NCI-H2171 (cell line): Measurements from ENCODE around the gene IGFLR1.

ENCODE experiments used
- DNase-seq: peaks from one replicate; lab custom pipeline; 2025; lab: John Stamatoyannopoulos, UW

IGFLR1 gene

DNA sequence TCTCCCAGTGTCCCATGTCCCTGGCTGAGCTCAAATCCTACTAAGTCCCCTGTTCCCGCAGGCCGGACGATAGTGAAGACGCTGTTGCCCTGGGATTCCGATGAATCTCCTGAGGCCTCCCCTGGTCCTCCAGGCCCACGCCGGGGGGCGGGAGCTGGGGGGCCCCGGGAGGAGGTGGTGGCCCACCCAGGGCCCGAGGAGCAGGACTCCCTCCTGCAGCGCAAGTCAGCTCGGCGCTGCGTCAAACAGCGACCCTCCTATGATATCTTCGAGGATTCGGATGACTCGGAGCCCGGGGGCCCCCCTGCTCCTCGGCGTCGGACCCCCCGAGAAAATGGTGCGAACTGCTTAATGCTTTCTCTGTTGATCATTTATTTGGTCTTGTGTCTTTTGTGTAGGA lies 18.6 kb downstream of the IGFLR1 start:
- no peak for DNase-seq

DNA sequence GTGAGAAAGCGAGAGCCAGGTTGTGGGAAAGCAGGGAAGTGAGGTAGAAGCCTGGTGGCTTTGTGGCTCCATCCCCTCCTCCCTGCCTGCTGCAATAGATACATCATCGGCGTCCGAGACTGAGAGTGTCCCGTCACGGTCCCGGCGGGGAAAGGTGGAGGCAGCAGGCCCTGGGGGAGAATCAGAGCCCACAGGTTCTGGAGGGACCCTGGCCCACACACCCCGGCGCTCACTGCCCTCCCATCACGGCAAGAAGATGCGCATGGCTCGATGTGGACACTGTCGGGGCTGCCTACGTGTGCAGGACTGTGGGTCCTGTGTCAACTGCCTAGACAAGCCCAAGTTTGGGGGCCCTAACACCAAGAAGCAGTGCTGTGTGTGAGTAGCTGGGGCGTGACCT lies 19.4 kb downstream of the IGFLR1 start:
- no peak for DNase-seq

DNA sequence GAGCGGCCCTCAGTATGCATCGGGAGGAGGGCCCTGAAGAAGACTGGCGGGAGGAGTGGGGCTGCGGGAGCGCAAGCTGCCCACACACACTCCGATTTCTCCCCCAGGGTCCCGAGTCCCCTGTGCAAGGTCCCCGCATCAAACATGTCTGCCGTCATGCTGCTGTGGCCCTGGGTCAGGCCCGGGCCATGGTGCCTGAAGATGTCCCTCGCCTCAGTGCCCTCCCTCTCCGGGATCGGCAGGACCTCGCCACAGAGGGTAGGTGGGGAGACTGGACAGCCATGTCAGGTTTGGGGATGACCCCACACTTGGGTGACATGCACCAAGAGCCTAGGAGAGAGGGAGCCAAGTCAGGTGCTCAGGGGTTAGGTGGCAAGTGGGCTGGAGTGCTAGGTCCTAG lies 19.8 kb downstream of the IGFLR1 start:
- no peak for DNase-seq

DNA sequence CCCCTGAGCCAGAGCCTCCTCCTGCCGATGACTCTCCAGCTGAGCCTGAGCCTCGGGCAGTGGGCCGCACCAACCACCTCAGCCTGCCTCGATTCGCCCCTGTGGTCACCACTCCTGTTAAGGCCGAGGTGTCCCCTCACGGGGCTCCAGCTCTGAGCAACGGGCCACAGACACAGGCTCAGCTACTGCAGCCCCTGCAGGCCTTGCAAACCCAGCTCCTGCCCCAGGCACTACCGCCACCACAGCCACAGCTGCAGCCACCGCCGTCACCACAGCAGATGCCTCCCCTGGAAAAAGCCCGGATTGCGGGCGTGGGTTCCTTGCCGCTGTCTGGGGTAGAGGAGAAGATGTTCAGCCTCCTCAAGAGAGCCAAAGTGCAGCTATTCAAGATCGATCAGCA lies 20.9 kb downstream of the IGFLR1 start:
- DNase-seq: no peak

DNA sequence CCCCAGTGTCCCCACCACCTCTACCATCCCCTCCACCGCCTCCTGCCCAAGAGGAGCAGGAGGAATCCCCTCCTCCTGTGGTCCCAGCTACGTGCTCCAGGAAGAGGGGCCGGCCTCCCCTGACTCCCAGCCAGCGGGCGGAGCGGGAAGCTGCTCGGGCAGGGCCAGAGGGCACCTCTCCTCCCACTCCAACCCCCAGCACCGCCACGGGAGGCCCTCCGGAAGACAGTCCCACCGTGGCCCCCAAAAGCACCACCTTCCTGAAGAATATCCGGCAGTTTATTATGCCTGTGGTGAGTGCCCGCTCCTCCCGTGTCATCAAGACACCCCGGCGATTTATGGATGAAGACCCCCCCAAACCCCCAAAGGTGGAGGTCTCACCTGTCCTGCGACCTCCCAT lies 21.6 kb downstream of the IGFLR1 start:
- no peak for DNase-seq

DNA sequence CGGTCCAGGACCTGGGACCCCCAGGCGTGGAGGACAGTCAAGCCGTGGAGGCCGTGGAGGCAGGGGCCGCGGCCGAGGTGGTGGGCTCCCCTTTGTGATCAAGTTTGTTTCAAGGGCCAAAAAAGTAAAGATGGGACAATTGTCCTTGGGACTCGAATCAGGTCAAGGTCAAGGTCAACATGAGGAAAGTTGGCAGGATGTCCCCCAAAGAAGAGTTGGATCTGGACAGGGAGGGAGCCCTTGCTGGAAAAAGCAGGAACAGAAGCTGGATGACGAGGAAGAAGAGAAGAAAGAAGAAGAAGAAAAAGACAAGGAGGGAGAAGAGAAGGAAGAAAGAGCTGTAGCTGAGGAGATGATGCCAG lies 22.1 kb downstream of the IGFLR1 start:
- DNase-seq: no peak

DNA sequence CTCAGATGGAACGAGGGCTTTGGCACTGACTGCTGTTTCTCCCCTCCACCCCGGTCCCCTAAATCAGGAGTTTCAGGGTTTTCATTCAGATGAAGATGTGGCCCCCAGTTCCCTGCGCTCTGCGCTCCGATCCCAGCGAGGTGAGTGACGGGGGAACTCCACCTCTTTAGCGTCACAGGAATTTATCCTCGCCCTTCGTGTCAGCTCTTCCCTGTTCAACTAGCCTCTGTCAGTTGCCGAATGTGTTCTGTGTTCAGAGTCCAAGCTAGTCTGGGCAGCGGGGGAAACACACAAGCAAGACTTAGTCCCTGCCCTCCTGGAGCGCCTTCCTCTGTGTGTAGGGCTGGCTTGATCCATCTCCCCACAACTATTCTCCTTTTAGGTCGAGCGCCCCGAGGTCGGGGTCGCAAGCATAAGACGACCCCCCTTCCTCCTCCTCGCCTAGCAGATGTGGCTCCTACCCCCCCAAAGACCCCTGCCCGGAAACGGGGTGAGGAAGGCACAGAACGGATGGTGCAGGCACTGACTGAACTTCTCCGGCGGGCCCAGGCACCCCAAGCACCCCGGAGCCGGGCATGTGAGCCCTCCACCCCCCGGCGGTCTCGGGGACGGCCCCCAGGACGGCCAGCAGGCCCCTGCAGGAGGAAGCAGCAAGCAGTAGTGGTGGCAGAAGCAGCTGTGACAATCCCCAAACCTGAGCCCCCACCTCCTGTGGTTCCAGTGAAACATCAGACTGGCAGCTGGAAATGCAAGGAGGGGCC lies 22.7 kb downstream of the IGFLR1 start:
- no peak for DNase-seq

DNA sequence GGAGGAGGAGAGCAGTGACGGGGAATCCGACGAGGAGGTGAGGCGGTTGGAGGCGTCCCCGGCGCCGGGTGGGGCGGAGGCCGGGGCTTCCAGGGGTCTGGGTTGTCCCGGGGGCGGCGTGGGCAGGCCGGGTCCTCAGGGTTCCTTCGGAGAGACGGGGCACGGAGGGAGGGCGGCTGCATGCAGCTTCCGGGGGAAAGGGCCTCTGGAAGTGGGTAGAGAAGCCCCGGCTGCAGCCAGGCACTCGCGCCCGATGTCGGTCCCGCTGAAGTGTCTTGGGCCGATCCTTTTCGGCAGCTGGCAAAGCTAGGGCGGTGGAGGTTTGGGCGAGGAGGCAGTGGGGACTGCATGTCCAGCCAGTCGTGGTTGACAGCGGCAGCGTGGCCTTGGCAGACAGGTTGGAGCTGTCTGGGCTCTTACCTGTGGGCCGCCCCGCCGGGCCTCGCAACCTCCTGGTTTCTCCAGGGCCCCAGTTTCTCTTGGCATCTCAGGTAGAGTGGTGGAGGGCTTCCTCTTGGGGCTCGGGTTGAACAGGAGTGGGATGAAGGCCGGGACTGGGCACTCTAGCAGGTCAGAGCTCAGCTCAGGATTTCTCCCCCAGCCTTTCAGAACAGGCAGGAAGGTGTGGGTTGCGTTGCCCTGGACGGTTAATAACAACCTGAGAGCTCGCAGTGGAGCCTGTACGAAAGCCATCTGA lies 23.8 kb downstream of the IGFLR1 start:
- no peak for DNase-seq

DNA sequence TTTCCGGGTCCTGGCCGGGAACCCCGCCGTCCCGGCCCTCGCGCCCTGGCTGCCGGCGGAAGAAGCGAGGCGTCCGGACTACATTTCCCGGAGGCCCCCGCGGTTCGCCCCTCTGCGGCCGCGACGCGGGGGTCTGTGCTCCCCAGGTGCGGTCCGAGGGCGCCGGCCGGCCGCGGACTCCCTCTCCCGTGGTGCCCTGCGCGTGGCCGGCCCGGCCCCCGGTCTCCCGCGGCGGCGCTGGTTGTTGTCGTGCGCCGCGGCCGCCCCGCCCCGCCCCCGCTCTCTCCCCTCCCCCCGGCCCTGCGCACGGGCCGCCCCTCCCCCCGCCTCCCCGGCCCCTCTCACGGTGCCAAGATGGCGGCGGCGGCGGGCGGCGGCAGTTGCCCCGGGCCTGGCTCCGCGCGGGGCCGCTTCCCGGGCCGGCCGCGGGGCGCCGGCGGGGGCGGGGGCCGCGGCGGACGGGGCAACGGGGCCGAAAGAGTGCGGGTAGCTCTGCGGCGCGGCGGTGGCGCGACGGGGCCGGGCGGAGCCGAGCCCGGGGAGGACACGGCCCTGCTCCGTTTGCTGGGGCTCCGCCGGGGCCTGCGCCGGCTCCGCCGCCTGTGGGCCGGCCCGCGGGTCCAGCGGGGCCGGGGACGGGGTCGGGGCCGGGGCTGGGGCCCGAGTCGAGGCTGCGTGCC lies 24.4 kb downstream of the IGFLR1 start, which contains the start of gene KMT2B:
Gene KMT2B (plus strand): TSS at position 339 of the 680 bp plus-strand sequence. CDS start 16 bp downstream, at position 355.
- DNase-seq: peak; percentile 98

DNA sequence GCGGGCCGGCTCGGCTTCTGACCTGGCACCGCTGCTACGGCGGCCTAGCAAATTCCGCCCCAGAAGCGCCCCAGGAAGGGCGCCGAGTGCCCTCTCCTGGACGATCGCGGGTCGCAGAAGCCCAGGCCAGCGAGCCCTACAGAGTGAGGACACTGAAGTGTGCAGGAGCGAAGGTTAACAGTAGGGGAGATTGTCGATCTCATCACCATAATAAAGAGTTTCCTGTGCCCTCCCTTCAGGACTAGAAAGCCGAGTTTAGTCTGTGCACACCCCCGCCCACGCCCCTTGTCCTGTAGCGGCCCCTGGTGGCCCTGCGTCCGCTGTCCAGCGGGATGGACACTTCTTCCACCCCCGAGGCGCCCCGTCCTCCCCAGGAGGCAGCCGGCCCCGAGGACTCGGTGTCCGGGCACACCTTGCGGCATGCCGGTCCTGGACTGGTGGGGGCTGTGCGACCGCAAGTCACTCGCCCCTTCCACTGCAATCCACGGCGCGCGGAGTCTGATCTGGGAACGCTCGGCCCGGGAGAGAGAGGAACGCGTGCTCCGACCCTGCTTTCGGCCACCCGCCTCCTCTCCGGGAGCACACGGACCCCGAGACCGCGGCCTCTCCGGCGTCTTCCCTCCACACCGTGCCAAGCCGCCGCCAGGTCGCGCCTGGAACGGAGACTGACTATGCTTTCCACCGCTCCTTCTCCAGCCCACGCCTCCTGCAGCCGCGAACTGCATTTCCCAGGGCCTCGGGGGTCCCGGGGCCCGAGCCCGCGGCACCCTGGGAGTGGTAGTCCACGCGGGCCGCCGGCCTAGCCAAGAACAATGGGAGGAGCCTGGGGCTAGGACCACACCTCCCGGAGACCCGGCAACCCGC lies 25.2 kb downstream of the IGFLR1 start:
- peak; percentile 98 for DNase-seq

DNA sequence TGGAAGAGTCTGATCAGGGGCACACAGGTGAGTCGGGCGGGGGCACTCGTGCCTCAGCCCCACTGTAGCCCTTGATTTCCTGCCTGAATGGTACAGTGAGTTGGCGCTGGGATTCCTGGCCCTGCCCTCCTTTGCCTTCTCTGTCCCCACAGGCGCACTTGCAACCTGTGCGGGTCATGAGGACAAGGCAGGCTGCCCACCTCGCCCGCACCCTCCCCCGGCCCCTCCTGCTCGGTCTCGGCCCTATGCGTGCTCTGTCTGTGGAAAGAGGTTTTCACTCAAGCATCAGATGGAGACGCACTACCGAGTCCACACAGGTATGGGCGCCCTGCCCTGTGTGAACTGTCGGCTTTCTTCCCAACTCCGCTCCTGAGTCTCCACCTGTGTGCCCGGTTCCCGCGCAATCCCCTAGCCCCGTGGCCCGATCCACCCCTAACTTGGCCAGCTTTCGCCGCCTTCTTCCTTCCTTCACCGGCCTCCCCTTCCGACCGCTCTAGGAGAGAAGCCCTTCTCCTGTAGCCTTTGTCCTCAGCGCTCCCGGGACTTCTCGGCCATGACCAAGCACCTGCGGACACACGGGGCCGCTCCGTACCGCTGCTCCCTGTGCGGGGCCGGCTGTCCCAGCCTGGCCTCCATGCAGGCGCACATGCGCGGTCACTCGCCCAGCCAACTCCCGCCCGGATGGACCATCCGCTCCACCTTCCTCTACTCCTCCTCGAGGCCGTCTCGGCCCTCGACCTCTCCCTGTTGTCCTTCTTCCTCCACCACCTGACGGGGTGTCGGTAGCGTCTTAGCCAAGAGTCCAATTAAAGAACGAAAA lies 26.1 kb downstream of the IGFLR1 start:
- no peak for DNase-seq

DNA sequence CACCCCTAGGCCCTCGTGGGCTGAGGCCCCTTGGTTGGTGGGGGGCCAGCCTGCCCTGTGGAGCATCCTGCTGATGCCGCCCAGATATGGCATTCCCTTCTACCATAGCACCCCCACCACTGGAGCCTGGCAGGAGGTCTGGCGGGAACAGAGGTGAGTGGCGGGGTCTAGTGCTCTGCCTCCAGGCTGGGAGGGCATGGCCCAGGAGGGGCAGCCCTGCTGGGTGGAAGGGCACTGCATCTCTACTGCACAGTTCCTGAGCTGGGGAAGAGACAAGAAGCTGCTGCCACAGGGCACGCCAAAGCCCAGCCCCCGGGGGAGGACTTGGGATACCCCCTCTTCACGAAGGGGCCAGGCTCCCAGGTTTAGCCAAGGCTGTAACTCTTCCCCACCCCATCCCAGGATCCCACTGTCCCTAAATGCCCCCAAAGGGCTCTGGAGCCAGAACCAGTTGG lies 26.9 kb downstream of the IGFLR1 start:
- DNase-seq: no peak

DNA sequence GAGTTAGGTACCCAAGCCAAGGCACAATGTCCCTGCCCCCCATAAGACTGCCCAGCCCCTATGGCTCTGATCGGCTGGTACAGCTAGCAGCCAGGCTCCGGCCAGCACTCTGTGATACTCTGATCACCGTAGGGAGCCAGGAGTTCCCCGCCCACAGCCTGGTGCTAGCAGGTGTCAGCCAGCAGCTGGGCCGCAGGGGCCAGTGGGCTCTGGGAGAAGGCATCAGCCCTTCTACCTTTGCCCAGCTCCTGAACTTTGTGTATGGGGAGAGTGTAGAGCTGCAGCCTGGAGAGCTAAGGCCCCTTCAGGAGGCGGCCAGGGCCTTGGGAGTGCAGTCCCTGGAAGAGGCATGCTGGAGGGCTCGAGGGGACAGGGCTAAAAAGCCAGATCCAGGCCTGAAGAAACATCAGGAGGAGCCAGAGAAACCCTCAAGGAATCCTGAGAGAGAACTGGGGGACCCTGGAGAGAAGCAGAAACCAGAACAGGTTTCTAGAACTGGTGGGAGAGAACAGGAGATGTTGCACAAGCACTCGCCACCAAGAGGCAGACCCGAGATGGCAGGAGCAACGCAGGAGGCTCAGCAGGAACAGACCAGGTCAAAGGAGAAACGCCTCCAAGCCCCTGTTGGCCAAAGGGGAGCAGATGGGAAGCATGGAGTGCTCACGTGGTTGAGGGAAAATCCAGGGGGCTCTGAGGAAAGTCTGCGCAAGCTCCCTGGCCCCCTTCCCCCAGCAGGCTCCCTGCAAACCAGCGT lies 27.5 kb downstream of the IGFLR1 start:
- no peak for DNase-seq

DNA sequence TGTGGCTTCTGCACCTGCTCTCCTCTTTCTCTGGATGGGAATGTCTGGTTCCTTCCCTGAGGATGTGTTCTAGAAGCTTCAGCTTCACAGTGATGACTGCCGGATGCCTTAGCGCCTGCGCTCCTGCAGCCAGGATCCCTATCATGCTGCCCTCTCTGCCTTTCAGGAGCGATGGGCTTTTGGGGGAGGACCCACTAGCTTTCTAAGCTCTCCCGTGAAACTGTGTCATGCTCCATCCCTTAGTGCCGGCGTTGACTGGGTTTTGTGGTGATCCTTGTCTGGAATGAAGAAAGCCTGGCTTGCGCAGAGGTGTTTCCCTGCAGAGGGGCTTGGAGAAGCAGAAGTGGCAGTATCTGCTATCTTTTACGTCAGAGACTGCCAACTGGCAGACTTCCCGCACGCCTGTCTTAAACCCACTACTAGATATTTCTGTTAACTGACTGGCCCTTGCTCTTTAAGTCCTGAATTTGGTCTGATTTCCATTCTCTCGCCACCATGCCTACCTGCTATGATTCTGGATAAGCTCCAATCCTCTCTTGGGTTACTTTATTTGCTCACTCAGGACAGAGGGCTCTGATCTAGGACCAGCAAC lies 28.3 kb downstream of the IGFLR1 start:
- no peak for DNase-seq

DNA sequence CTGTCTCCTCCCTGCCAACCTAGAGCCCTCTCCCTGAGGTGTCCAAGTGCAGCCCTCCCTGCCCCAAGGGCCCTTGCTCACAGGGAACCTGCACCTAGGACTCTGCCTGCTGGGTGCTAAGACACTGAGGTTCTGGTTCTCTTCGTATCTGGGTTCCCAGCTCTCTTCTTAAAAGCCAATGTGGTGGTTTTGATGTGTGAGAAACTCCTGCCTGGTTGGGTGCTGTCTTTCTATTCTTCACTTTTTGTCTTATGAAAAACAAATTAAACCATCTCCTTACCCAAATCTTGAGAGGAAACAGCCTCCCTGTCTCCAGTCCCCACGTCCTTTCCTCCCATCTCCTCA lies 28.8 kb downstream of the IGFLR1 start:
- DNase-seq: no peak

DNA sequence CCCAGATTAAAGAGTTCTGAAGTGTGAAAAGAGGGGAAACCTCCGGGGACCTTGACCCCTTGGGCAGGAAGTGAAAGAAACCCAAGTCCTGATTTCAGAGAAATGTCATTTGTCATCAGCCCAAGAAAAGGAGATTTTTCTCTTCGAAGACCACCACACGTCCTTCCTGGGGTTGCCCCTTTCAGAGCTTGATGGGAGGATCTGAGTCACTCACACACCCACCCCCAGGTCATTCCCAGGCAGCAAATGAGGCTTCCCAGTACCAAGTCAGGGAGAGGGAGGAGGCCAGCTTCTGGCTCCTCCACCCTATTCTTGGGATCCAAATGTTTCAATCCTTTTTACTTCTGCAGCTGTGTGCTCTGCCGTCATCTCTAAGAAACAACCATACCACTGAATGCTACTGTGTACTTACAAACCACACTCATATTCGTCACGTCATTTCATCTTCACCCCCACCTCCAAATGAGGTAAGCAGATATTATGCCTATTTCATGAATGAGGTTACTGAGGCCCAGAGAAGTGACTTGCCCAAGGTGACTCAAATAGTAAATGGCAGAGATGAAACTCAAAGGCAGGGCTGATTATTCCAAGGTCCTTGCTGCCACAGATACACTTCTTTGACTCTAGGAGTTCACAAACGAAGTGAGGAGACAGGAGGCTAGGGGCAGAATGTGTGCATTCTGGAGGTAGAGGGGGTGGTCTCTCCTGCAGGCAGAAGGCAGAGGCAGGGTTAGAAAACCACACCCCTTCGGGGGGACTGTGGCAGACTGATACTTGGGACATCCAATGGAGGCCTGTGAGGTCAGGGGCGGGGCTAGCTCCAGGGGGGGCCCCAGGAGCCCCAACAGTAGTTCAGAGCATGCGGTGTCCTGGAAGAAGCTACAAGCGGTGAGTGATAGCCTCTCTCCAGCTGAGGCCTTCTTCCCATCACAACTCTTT lies 29.4 kb downstream of the IGFLR1 start:
- DNase-seq: no peak

DNA sequence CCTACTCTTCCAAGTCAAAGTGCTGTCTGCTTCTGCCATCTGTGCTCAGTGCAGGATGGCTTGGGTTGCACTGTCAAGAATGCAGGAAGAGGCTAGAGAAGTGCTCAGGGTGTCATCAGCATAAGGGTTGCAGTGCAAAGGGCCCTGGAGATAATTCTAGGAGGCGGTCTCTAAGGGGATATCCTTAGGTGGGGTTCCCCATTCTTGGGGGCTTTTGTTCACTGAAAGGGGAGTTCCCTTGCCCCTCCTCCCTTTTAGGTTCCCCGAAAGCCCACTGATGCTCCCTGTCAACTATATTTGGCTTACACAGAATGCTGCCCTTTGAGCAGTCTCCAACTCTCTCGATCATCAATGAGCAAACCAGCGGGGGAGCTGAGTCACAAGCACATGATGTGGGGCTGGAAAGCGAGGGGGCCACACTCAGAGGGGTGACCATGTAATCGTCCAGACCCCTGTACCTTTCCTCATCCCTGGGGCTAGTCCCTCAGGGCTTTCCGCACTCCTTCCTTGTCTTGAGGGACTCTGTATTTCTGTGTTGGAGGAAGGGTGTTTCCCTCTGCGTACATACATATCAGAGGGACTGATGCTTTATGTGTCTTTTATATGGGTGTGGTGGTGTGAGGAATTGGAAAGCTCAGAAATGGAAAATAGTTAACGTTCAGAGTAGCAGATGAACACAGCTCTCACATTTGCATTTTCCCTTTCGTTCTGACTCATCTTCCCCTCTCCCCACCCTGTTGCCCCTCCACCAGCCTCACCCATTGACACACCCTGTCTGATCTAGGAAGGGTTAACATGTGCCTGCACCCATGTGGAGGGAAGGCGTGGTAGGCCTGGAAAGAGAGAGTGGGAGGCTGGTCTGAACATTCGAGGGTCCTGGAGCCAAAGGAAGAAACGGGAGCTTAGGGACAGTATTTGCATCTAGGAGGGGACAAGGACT lies 31.2 kb downstream of the IGFLR1 start:
- DNase-seq: no peak

DNA sequence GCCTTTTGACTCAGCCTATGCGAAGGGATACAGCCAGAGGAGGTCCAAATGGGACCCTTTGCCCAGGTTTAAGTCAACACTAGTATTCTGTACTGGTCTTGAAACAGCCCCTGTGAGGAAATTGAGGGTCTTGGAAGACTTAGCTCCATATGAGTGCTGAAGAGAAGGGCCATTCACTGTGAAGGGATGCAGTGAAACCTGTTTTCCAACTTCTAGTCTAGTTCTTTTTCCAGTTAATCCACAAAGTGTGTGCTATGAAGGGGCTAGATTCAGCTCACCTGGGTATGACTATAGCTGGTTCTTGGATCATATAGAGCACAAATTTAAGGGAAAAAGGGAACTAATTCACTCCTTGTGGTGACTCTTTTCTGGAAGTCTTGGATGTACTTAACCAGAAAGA lies 33.9 kb downstream of the IGFLR1 start:
- no peak for DNase-seq
